OCI-LY7 (cell line): ENCODE results near the gene ECI1. TPM values are rescaled to one million over a fixed set of nuclear protein-coding genes. Genes with fewer than 3 reads are reported as not detected.

ENCODE experiments used
- BruUV-seq: library from RNA; stranded (reverse); fragments of 400-500 nt; replicated peaks from 2 replicates; lab custom pipeline; 2021; lab: Mats Ljungman, UMichigan
- CTCF ChIA-PET: fragments of 300-600 bp; sonication (Branson Sonifier 250); formaldehyde crosslinking; loops from one replicate; lab custom pipeline; 2022; ENCODE audit warnings: antibody characterized with exemption; ENCODE audit not compliant: unreplicated experiment; lab: Charles Lee
- POLR2A ChIA-PET: fragments of 300-600 bp; sonication (Branson Sonifier 250); formaldehyde crosslinking; loops from one replicate; lab custom pipeline; 2022; ENCODE audit warnings: antibody characterized with exemption; lab: Charles Lee
- DNase-seq: peaks from one replicate; pipeline ENCODE4 v3.0.0-alpha.2; 2015; ENCODE audit warnings: low spot score
- H2AFZ ChIP-seq: fragments of 200-600 bp; sonication (generic), shearing (Covaris generic); 2 replicates; pipeline ENCODE4 v1.6.1; 2014; ENCODE audit warnings: mild to moderate bottlenecking, antibody characterized with exemption, low read length, moderate library complexity
- H3K27ac ChIP-seq: fragments of 200-600 bp; sonication (generic); 2 replicates; pipeline ENCODE4 v1.5.1; 2014; ENCODE audit warnings: mixed run types, low read depth, mild to moderate bottlenecking, moderate library complexity, low read length, inconsistent platforms; ENCODE audit not compliant: poor library complexity, severe bottlenecking
- H3K36me3 ChIP-seq: fragments of 200-600 bp; sonication (generic); 2 replicates; pipeline ENCODE4 v1.6.1; 2014; ENCODE audit warnings: mild to moderate bottlenecking, antibody characterized with exemption, low read length, moderate library complexity, mixed read lengths; ENCODE audit not compliant: insufficient read depth
- H3K4me1 ChIP-seq: fragments of 200-600 bp; sonication (generic); 2 replicates; pipeline ENCODE4 v1.5.1; 2014; ENCODE audit warnings: mild to moderate bottlenecking, low read length; ENCODE audit not compliant: insufficient read depth, poor library complexity, severe bottlenecking
- H3K4me2 ChIP-seq: fragments of 200-600 bp; sonication (generic); 2 replicates; pipeline ENCODE4 v1.6.1; 2014; ENCODE audit warnings: mild to moderate bottlenecking, low read length
- H3K4me3 ChIP-seq: fragments of 200-600 bp; sonication (generic); 2 replicates; pipeline ENCODE4 v1.5.1; 2014; ENCODE audit warnings: mild to moderate bottlenecking, low read depth, low read length; ENCODE audit not compliant: poor library complexity, severe bottlenecking
- H3K79me2 ChIP-seq: fragments of 200-600 bp; sonication (generic); 2 replicates; pipeline ENCODE4 v1.6.1; 2016; ENCODE audit warnings: low read depth, mild to moderate bottlenecking, low read length, moderate library complexity, mixed read lengths; ENCODE audit not compliant: insufficient read depth
- H3K9me2 ChIP-seq: fragments of 200-600 bp; sonication (generic); 2 replicates; pipeline ENCODE4 v1.6.1; 2016; ENCODE audit warnings: mild to moderate bottlenecking, low read length, mixed read lengths; ENCODE audit not compliant: insufficient read depth
- H3K9me3 ChIP-seq: fragments of 200-600 bp; sonication (generic); 2 replicates; pipeline ENCODE4 v1.6.1; 2014; ENCODE audit warnings: mild to moderate bottlenecking, mixed run types, low read length, mixed read lengths
- H4K20me1 ChIP-seq: fragments of 200-600 bp; sonication (generic); 2 replicates; pipeline ENCODE4 v1.6.1; 2014; ENCODE audit warnings: mild to moderate bottlenecking, antibody characterized with exemption, low read length, moderate library complexity, mixed read lengths; ENCODE audit not compliant: insufficient read depth
- EZH2phosphoT487 ChIP-seq: fragments of 200-600 bp; sonication (generic); IDR thresholded peaks from 2 replicates; pipeline ENCODE4 v1.6.1; 2018; ENCODE audit warnings: low read depth, borderline replicate concordance, mild to moderate bottlenecking, mixed run types, antibody characterized with exemption, low read length, moderate library complexity, mixed read lengths
- intact Hi-C: fragments of 100-400 bp; cut with micrococcal nuclease; formaldehyde crosslinking; loops from one replicate; pipeline ENCODE4 v1.10.0; 2022; ENCODE audit not compliant: unreplicated experiment
- total RNA-seq, 2 experiments: library from RNA; depleted of rRNA in 1 of 2; stranded (reverse); fragments of >200 nt in 1 of 2; shearing (Covaris generic) in 1 of 2; gene quantifications; 2 replicates each; pipeline ENCODE4 v1.2.3, GENCODE V29; 2014 to 2022
- TF ChIP-seq, protein P1 (sequence below): fragments of 200-600 bp; sonication (generic); conservative IDR thresholded peaks from 2 replicates; pipeline ENCODE4 v1.5.1; 2014; ENCODE audit warnings: mild to moderate bottlenecking, antibody characterized with exemption, low read length, moderate library complexity, mixed read lengths

The ECI1 gene
- total RNA-seq, 2 experiments from 2014 or later: 74.5 to 80.0 TPM

GRCh38 chr16:2292221-2292620 lies 40.8 kb upstream of the ECI1 start:
- H4K20me1 ChIP-seq: no peaks in the 10 kb centered on the region; the same call in 1 of the 2 replicates
- no peak overlapping the region for H3K4me2 ChIP-seq
- DNase-seq: no peak
- TF ChIP-seq, protein P1, sequence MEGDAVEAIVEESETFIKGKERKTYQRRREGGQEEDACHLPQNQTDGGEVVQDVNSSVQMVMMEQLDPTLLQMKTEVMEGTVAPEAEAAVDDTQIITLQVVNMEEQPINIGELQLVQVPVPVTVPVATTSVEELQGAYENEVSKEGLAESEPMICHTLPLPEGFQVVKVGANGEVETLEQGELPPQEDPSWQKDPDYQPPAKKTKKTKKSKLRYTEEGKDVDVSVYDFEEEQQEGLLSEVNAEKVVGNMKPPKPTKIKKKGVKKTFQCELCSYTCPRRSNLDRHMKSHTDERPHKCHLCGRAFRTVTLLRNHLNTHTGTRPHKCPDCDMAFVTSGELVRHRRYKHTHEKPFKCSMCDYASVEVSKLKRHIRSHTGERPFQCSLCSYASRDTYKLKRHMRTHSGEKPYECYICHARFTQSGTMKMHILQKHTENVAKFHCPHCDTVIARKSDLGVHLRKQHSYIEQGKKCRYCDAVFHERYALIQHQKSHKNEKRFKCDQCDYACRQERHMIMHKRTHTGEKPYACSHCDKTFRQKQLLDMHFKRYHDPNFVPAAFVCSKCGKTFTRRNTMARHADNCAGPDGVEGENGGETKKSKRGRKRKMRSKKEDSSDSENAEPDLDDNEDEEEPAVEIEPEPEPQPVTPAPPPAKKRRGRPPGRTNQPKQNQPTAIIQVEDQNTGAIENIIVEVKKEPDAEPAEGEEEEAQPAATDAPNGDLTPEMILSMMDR: no peak
- no peak for TF ChIP-seq EZH2phosphoT487
- no peak overlapping the region for H2AFZ ChIP-seq
- no peak overlapping the region for H3K4me3 ChIP-seq
- POLR2A ChIA-PET: no interaction called here
- no peak overlapping the region for H3K27ac ChIP-seq
- no peaks in the 10 kb centered on the region for H3K9me3 ChIP-seq
- H3K36me3 ChIP-seq: no peaks in the 10 kb centered on the region
- H3K4me1 ChIP-seq: no peaks in the 10 kb centered on the region
- no peaks in the 10 kb centered on the region for H3K79me2 ChIP-seq
- no peaks in the 10 kb centered on the region for H3K9me2 ChIP-seq
- intact Hi-C loops: no loop called here
- no TSS peak for BruUV-seq
- CTCF ChIA-PET: no interaction called here

DNA sequence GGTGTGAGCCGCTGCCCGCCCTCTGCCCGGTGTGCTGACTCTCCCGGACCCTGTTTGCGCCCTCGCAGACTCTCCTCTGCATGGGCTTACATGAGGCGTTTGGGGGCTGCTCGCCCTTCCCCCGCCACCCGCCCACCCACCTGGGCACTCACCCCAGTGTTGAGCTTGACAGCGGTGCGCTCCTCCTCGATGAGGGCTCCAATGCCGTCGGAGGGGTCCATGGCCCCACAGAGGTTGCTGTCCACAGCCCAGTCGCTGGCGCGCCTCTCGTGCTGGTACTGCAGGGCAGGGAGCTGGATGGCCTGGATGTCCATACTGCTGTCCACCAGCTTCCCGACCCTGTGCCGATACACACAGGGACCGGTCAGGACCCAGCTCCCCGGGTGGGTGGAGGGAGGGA lies 37.9 kb upstream of the ECI1 start:
- Histone ChIP-seq H3K36me3 (no peaks in the 10 kb centered on the region), H3K9me2 (no peaks in the 10 kb centered on the region), H4K20me1 (no peaks in the 10 kb centered on the region; the same call in 1 of the 2 replicates), H3K4me1 (no peaks in the 10 kb centered on the region), H2AFZ (no peak overlapping the region), H3K27ac (no peak overlapping the region), H3K9me3 (no peaks in the 10 kb centered on the region), H3K79me2 (no peaks in the 10 kb centered on the region), H3K4me3 (no peak overlapping the region), H3K4me2 (no peak overlapping the region)
- ChIA-PET CTCF (no interaction called here), POLR2A (no interaction called here)
- DNase-seq: no peak
- TF ChIP-seq, protein P1: no peak
- no peak for TF ChIP-seq EZH2phosphoT487
- intact Hi-C loops: no loop called here
- no TSS peak for BruUV-seq

DNA sequence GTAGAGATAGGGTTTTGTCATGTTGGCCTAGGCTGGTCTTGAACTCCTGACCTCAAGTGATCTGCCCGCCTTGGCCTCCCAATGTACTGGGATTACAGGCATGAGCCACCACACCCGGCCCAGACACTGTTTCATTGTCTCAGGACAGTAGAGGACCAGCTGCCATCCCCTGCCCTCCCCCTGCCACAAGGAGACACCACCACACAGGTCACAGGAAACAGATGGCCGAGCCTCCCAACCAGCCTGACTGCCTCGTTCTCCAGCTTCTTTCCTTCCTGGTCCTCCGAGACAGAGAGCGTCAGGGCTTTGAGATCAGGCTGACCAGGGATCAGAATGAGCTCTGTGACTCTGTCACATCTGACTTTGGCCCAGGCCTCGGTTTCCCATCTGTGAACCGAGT lies 37.3 kb upstream of the ECI1 start:
- Histone ChIP-seq H3K4me2 (no peak overlapping the region), H3K9me2 (no peaks in the 10 kb centered on the region), H2AFZ (no peak overlapping the region), H3K4me3 (no peak overlapping the region), H3K4me1 (no peaks in the 10 kb centered on the region), H3K9me3 (no peaks in the 10 kb centered on the region), H3K36me3 (no peaks in the 10 kb centered on the region), H4K20me1 (no peaks in the 10 kb centered on the region; the same call in 1 of the 2 replicates), H3K79me2 (no peaks in the 10 kb centered on the region), H3K27ac (no peak overlapping the region)
- BruUV-seq: no TSS peak
- ChIA-PET POLR2A (interaction anchor here (0.6 kb wide), 1 partner anchor 47 kb away, joined by 4 read pairs; no protein-coding TSS in a partner anchor), CTCF (no interaction called here)
- no peak for DNase-seq
- no peak for TF ChIP-seq EZH2phosphoT487
- TF ChIP-seq, protein P1: no peak
- intact Hi-C loops: no loop called here
